Measurements from ENCODE around the gene TPO. TPM values are rescaled to one million over a fixed set of nuclear protein-coding genes. Genes with fewer than 3 reads are reported as not detected.

Gene TPO
- total RNA-seq, 1 experiment from 2014 or later = not detected

DNA sequence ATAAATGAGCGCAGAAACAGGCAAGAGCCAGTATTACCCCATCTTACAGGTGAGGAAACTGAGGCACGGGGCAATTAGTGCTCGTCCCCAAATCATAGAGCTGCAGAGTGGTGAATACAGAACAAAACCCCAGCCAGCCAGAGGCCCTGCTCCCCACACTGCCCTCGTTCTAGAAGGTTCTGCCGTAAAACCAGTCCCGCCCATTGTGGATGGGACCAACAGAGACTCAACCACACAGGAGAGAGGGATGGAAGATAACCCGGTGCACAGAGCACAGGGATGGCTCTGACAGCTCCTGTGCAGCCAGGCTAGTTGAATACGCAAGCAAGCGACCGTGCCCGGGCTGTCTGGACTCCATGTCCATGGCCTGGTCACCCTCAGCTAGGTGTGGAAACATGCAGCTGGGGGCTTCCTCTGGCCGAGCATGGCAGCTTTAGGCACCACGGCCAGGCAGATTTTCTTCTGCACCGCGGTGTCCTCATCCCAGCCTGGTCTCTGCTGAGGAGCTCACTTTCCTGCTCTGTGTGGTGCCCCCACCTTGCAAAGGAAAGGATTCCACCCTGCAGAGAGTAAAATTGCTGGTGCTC lies 146.4 kb downstream of the TPO start:
- H3K27ac Mint-ChIP-seq = no peak overlapping the region
- DNase-seq = no peak
- no peaks in the 10 kb centered on the region for H3K9me3 ChIP-seq (ENCODE audit: control insufficient read depth, low read depth, low read length)
- H3T11ph ChIP-seq (ENCODE audit: low read length) = no peak overlapping the region
- no peaks in the 10 kb centered on the region for H3K27me3 ChIP-seq (ENCODE audit: insufficient read depth, low read length)
- H3K4ac ChIP-seq (ENCODE audit: low read depth, low read length) = no peak overlapping the region
- no peaks in the 10 kb centered on the region for H3K23me2 ChIP-seq (ENCODE audit: insufficient read length, low read depth, low read length, poor library complexity, severe bottlenecking)
- H3K14ac ChIP-seq (ENCODE audit: insufficient read depth, low read length) = no peak overlapping the region; the same call in 1 of the 2 replicates
- no peak overlapping the region for H3K9ac ChIP-seq (ENCODE audit: extremely low read depth, insufficient read length, low read length)
- H4K91ac ChIP-seq (ENCODE audit: insufficient read length, low read depth, low read length) = no peak overlapping the region
- no peak overlapping the region for H2AK5ac ChIP-seq (ENCODE audit: insufficient read length, low read length)
- H3K56ac ChIP-seq (ENCODE audit: insufficient read length, low read depth, low read length) = no peak overlapping the region
- no peak overlapping the region for H4K8ac ChIP-seq (replicated peaks; ENCODE audit: insufficient read length, low read depth, low read length)
- H3K79me2 ChIP-seq (ENCODE audit: insufficient read depth, low read length) = no peaks in the 10 kb centered on the region
- no peaks in the 10 kb centered on the region; the same call in 1 of the 2 replicates for H3K27me3 Mint-ChIP-seq (ENCODE audit: low read depth)
- no peak overlapping the region for H3K27ac ChIP-seq (ENCODE audit: insufficient read length, low read depth, low read length)
- no peaks in the 10 kb centered on the region for H3K79me1 ChIP-seq (ENCODE audit: insufficient read depth, low read depth, low read length, poor library complexity, severe bottlenecking)
- H3K4me3 Mint-ChIP-seq = no peak overlapping the region
- TF ChIP-seq, protein P1, sequence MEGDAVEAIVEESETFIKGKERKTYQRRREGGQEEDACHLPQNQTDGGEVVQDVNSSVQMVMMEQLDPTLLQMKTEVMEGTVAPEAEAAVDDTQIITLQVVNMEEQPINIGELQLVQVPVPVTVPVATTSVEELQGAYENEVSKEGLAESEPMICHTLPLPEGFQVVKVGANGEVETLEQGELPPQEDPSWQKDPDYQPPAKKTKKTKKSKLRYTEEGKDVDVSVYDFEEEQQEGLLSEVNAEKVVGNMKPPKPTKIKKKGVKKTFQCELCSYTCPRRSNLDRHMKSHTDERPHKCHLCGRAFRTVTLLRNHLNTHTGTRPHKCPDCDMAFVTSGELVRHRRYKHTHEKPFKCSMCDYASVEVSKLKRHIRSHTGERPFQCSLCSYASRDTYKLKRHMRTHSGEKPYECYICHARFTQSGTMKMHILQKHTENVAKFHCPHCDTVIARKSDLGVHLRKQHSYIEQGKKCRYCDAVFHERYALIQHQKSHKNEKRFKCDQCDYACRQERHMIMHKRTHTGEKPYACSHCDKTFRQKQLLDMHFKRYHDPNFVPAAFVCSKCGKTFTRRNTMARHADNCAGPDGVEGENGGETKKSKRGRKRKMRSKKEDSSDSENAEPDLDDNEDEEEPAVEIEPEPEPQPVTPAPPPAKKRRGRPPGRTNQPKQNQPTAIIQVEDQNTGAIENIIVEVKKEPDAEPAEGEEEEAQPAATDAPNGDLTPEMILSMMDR (conservative IDR thresholded peaks at IDR 0.05) = no peak
- no peak overlapping the region for H4K5ac ChIP-seq (ENCODE audit: insufficient read length, low read depth, low read length)
- H2BK5ac ChIP-seq (ENCODE audit: insufficient read length, low read length) = no peak overlapping the region
- peaks cover 0 to 3% (median 0%) of the 10 kb centered on the region in 3 experiments; a peak in 1 of 7 replicates for H3K36me3 Mint-ChIP-seq (ENCODE audit: insufficient read depth in 1 of 3, low read depth in 3 of 3)
- H2BK15ac ChIP-seq (ENCODE audit: low read depth, low read length) = no peak overlapping the region
- no peak overlapping the region for H2BK20ac ChIP-seq (ENCODE audit: low read depth, low read length, poor library complexity, severe bottlenecking)
- WGBS (ENCODE audit: extremely low coverage, insufficient read length, low lambda C conversion rate) = no CpG with 5 or more reads among the region's 15 CpGs
- H2BK120ac ChIP-seq (ENCODE audit: low read depth, low read length, poor library complexity, severe bottlenecking) = no peak overlapping the region
- H2AFZ ChIP-seq (ENCODE audit: low read length) = no peak overlapping the region
- H3K4me2 ChIP-seq (ENCODE audit: insufficient read depth, insufficient read length, low read length) = no peak overlapping the region
- H2BK12ac ChIP-seq (ENCODE audit: insufficient read length, low read depth, low read length) = no peak overlapping the region
- H3K23ac ChIP-seq (ENCODE audit: insufficient read length, low read depth, low read length) = no peak overlapping the region
- H3K18ac ChIP-seq (ENCODE audit: insufficient read length, low read depth, low read length) = no peak overlapping the region
- H4K20me1 ChIP-seq (ENCODE audit: control insufficient read depth, insufficient read depth, insufficient read length) = no peaks in the 10 kb centered on the region
- peaks cover 0 to 15% of the 10 kb centered on the region in 2 experiments; a peak in 3 of 4 replicates for H3K4me1 Mint-ChIP-seq
- no peaks in the 10 kb centered on the region for H3K4me1 ChIP-seq (ENCODE audit: insufficient read depth, low read length)
- H3K9me3 Mint-ChIP-seq = no peaks in the 10 kb centered on the region

Measured in H9 (cell line).